Ishikawa (cell line): ENCODE measurements around the gene HIF1A.

Experiments used
- CREB1 ChIP-seq: IDR thresholded peaks from 2 replicates; pipeline ENCODE4 v1.6.1; 2012; ENCODE audit warnings: low read depth
- EP300 ChIP-seq: IDR thresholded peaks from 2 replicates; pipeline ENCODE4 v1.6.1; 2012; ENCODE audit warnings: borderline replicate concordance
- RAD21 ChIP-seq: IDR thresholded peaks from 2 replicates; pipeline ENCODE4 v1.6.1; 2012; ENCODE audit warnings: low read depth
- YY1 ChIP-seq: IDR thresholded peaks from 2 replicates; pipeline ENCODE4 v1.6.1; 2012; ENCODE audit warnings: low read depth

DNA sequence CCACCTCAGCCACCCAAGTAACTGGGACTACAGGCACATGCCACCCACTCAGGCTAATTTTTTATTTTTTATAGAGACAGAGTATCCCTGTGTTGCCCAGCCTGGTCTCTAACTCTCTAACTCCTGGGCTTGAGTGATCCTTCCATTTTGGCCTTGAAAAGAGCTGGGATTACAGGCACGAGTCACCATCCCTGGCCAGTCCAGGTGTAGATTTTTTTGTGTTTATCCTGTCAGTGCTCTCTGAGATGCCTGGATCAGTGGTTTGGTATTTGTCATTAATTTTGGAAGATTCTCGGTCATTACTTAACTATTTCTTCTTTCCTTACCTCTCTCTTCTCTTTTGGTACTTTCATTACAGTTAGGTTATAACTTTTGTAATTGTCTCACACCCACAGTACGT is 5.3 kb upstream of the HIF1A start:
- TF ChIP-seq RAD21 (no peak), YY1 (no peak), CREB1 (no peak), EP300 (no peak)
